Loucy (cell line): Measurements from ENCODE around the gene HEXIM2.
A peak's percentile ranks its signal among the peaks of the same experiment; 100 is the strongest.

ENCODE experiments used
- H2AFZ ChIP-seq: fragments of 200-600 bp; sonication (generic); 2 replicates; pipeline ENCODE4 v1.6.0; 2016; ENCODE audit warnings: antibody characterized with exemption, mild to moderate bottlenecking, low read length, moderate library complexity
- H3F3A ChIP-seq: fragments of 200-600 bp; 2 replicates; pipeline ENCODE4 v1.6.0; 2016; ENCODE audit warnings: antibody characterized with exemption, low read depth, mild to moderate bottlenecking
- H3K27me3 ChIP-seq: fragments of 200-600 bp; sonication (generic); 2 replicates; pipeline ENCODE4 v1.6.1; 2014; ENCODE audit warnings: low read length, mild to moderate bottlenecking; ENCODE audit not compliant: insufficient read depth, poor library complexity, severe bottlenecking
- H3K36me3 ChIP-seq: fragments of 200-600 bp; sonication (generic); 2 replicates; pipeline ENCODE4 v1.6.1; 2016; ENCODE audit warnings: low read length; ENCODE audit not compliant: insufficient read depth
- H3K4me1 ChIP-seq: fragments of 200-600 bp; sonication (generic); 2 replicates; pipeline ENCODE4 v1.5.1; 2014; ENCODE audit warnings: low read length, mild to moderate bottlenecking; ENCODE audit not compliant: insufficient read depth, poor library complexity, severe bottlenecking
- H3K4me2 ChIP-seq: fragments of 200-600 bp; sonication (generic); 2 replicates; pipeline ENCODE4 v1.6.0; 2014; ENCODE audit warnings: antibody characterized with exemption, low read length, low read depth, mild to moderate bottlenecking; ENCODE audit not compliant: poor library complexity, severe bottlenecking
- H3K4me3 ChIP-seq: fragments of 200-600 bp; sonication (generic); 2 replicates; pipeline ENCODE4 v1.5.1; 2014; ENCODE audit warnings: low read length, mild to moderate bottlenecking, mixed read lengths; ENCODE audit not compliant: poor library complexity, severe bottlenecking
- H3K79me2 ChIP-seq: fragments of 200-600 bp; sonication (generic); 2 replicates; pipeline ENCODE4 v1.6.1; 2014; ENCODE audit warnings: low read length; ENCODE audit not compliant: insufficient read depth
- H3K9ac ChIP-seq: fragments of 200-600 bp; sonication (generic); 2 replicates; pipeline ENCODE4 v1.6.0; 2014; ENCODE audit warnings: mild to moderate bottlenecking, low read depth, low read length, moderate library complexity; ENCODE audit not compliant: poor library complexity, severe bottlenecking
- H3K9me2 ChIP-seq: fragments of 200-600 bp; sonication (generic); replicated peaks from 2 replicates; pipeline ENCODE4 v1.6.1; 2016; ENCODE audit warnings: low read depth, low read length, mixed read lengths
- H3K9me3 ChIP-seq: fragments of 200-600 bp; sonication (generic); 2 replicates; pipeline ENCODE4 v1.6.1; 2014; ENCODE audit warnings: mild to moderate bottlenecking, antibody characterized with exemption, low read length, low read depth; ENCODE audit not compliant: insufficient read depth
- H4K20me1 ChIP-seq: fragments of 200-600 bp; sonication (generic); 2 replicates; pipeline ENCODE4 v1.6.0; 2014; ENCODE audit warnings: antibody characterized with exemption, low read length, mild to moderate bottlenecking; ENCODE audit not compliant: insufficient read depth, poor library complexity, severe bottlenecking
- EZH2phosphoT487 ChIP-seq: fragments of 200-600 bp; IDR thresholded peaks from 2 replicates; pipeline ENCODE4 v1.6.1; 2018; ENCODE audit warnings: antibody characterized with exemption, mild to moderate bottlenecking, moderate library complexity, borderline replicate concordance
- TF ChIP-seq, protein P1 (sequence below): fragments of 200-600 bp; sonication (generic); conservative IDR thresholded peaks from 2 replicates; pipeline ENCODE4 v1.5.1; 2014; ENCODE audit warnings: mild to moderate bottlenecking, antibody characterized with exemption, low read length

The HEXIM2 gene

DNA sequence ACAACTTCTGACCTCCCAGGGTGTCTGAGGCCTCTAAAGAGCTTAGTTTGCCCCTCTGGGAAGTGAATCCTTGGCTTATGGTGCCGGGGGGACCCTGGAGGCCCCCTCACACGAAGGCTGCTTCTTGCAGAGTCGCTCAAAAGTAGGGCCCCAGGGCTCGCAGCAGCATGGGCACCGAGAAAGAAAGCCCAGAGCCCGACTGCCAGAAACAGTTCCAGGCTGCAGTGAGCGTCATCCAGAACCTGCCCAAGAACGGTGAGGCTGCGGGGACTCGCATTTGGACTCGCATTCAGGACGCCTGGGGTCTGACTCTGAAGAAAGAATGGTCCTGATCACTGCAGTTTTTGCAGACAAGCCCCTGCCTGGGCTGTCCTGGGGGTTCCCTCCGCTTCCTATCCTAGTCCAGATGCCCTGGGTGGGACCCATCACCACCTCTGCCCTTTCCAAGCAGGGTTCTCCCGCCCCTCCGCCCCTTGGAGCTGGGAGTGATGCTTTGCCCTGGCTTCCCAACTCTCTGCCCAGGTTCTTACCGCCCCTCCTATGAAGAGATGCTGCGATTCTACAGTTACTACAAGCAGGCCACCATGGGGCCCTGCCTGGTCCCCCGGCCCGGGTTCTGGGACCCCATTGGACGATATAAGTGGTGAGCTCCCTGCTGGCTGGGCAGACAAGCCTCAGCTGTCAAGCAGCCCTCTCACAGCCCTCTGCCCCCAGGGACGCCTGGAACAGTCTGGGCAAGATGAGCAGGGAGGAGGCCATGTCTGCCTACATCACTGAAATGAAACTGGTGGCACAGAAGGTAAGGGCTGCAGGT lies 25.5 kb upstream of the HEXIM2 start:
- Histone ChIP-seq H4K20me1 (no peaks in the 10 kb centered on the region), H2AFZ (peak overlapping the region; percentile 85), H3K4me1 (peaks cover 16% of the 10 kb centered on the region), H3K36me3 (no peaks in the 10 kb centered on the region), H3K9ac (peak overlapping the region; percentile 79), H3F3A (no peaks in the 10 kb centered on the region), H3K9me3 (no peaks in the 10 kb centered on the region), H3K4me2 (peak overlapping the region; percentile 91), H3K4me3 (peak overlapping the region; percentile 87), H3K9me2 (no peaks in the 10 kb centered on the region), H3K27me3 (no peaks in the 10 kb centered on the region), H3K79me2 (peaks cover 14% of the 10 kb centered on the region; the same call in 1 of the 2 replicates)
- TF ChIP-seq, protein P1, sequence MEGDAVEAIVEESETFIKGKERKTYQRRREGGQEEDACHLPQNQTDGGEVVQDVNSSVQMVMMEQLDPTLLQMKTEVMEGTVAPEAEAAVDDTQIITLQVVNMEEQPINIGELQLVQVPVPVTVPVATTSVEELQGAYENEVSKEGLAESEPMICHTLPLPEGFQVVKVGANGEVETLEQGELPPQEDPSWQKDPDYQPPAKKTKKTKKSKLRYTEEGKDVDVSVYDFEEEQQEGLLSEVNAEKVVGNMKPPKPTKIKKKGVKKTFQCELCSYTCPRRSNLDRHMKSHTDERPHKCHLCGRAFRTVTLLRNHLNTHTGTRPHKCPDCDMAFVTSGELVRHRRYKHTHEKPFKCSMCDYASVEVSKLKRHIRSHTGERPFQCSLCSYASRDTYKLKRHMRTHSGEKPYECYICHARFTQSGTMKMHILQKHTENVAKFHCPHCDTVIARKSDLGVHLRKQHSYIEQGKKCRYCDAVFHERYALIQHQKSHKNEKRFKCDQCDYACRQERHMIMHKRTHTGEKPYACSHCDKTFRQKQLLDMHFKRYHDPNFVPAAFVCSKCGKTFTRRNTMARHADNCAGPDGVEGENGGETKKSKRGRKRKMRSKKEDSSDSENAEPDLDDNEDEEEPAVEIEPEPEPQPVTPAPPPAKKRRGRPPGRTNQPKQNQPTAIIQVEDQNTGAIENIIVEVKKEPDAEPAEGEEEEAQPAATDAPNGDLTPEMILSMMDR = no peak

DNA sequence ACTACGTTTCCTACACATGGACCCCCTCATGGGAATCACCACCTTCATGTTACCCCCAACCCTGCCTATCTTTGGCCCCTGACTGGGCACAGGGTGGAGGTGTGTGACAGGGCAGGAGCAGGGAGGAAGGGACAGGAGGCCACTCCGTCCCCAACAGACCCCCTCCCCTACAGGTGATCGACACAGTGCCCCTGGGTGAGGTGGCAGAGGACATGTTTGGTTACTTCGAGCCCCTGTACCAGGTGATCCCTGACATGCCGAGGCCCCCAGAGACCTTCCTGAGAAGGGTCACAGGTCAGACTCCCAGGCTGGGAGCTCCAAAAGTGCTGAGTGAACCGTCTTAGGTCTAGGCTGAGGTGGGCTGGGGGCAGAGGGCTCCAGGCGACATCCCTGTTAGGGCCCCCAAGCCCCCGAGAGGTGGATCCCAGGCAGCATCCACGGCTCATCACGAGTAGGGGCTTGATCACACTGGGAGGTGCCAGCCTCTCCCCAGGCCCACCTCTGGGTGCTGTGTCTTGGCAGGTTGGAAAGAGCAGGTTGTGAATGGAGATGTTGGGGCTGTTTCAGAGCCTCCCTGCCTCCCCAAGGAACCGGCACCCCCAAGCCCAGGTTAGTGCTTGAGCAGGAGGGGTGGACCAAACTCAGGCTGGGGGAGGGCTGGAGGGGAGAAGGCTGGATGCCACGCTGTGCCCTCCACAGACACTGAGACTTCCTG lies 24.7 kb upstream of the HEXIM2 start:
- no peaks in the 10 kb centered on the region for H3K9me3 ChIP-seq
- H3K9me2 ChIP-seq = no peaks in the 10 kb centered on the region
- H3K79me2 ChIP-seq = peaks cover 14% of the 10 kb centered on the region; the same call in 1 of the 2 replicates
- H4K20me1 ChIP-seq = no peaks in the 10 kb centered on the region
- no peaks in the 10 kb centered on the region for H3K27me3 ChIP-seq
- peak overlapping the region; percentile 91 for H3K4me2 ChIP-seq
- peak overlapping the region; percentile 87 for H3K4me3 ChIP-seq
- no peak overlapping the region for H2AFZ ChIP-seq
- H3K9ac ChIP-seq = peak overlapping the region; percentile 79
- peaks cover 16% of the 10 kb centered on the region for H3K4me1 ChIP-seq
- TF ChIP-seq, protein P1 = no peak
- TF ChIP-seq EZH2phosphoT487 = no peak
- no peaks in the 10 kb centered on the region for H3K36me3 ChIP-seq
- H3F3A ChIP-seq = no peaks in the 10 kb centered on the region

DNA sequence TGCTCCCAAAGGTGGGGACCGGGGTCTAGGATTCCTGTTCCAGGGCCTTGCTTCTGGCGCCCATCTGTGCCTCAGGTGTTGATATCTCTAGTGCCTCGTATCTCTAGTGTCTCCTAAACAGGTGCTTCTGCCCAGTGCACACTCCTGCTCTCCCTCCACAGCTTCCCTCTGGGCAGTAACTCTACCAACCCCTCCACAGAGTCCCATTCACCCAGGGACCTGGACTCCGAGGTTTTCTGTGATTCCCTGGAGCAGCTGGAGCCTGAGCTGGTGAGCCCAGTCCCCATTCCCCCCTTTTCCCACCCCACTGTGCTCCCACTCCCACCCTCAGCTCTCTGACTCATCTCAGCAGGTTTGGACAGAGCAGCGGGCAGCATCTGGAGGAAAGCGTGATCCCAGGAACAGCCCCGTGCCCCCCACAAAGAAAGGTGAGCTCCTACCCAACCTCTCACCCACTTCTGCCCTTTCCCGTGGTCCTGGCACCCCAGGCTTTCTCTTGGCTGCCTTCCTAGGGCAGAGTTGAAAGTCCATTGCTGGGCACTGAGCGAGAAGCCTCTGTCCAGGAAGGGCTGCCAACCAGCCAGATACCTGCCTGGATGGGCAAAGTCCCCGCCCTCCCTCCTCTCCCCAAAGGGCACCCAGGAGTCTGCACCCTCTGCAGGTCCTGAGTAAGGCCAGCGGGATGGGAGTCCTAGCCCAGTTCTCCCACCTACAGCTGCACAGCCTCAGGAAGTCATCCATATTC lies 23.9 kb upstream of the HEXIM2 start:
- no peaks in the 10 kb centered on the region for H4K20me1 ChIP-seq
- peaks cover 14% of the 10 kb centered on the region; the same call in 1 of the 2 replicates for H3K79me2 ChIP-seq
- H3K9me2 ChIP-seq = no peaks in the 10 kb centered on the region
- H3K4me1 ChIP-seq = peaks cover 14% of the 10 kb centered on the region
- H3K4me2 ChIP-seq = no peak overlapping the region
- H3F3A ChIP-seq = no peaks in the 10 kb centered on the region
- no peak overlapping the region for H2AFZ ChIP-seq
- no peaks in the 10 kb centered on the region for H3K27me3 ChIP-seq
- H3K36me3 ChIP-seq = no peaks in the 10 kb centered on the region
- no peaks in the 10 kb centered on the region for H3K9me3 ChIP-seq
- H3K9ac ChIP-seq = peak overlapping the region; percentile 79
- no peak overlapping the region for H3K4me3 ChIP-seq
- TF ChIP-seq EZH2phosphoT487 = no peak
